Progenitor cell of endocrine pancreas (in vitro differentiated cells): Measurements from ENCODE around the gene WDR48. TPM values are rescaled to one million over a fixed set of nuclear protein-coding genes. Genes with fewer than 3 reads are reported as not detected.

Experiments used
- DNase-seq: peaks from one replicate; pipeline ENCODE4 v3.0.0; 2021; ENCODE audit warnings: low spot score; ENCODE audit not compliant: unreplicated experiment
- H3K27ac Mint-ChIP-seq: 2 replicates; pipeline ENCODE4 v1.8.0; 2021; ENCODE audit warnings: mild to moderate bottlenecking, moderate library complexity, mixed read lengths
- H3K27me3 Mint-ChIP-seq: 2 replicates; pipeline ENCODE4 v1.8.0; 2021; ENCODE audit warnings: mixed read lengths
- H3K36me3 Mint-ChIP-seq: 2 replicates; pipeline ENCODE4 v1.8.0; 2022; ENCODE audit warnings: mixed read lengths; ENCODE audit not compliant: insufficient read depth
- H3K4me1 Mint-ChIP-seq: 2 replicates; pipeline ENCODE4 v1.8.0; 2021; ENCODE audit warnings: low read depth, mixed read lengths
- H3K4me3 Mint-ChIP-seq: 2 replicates; pipeline ENCODE4 v1.8.0; 2021; ENCODE audit warnings: low read depth, mild to moderate bottlenecking, moderate library complexity, mixed read lengths
- H3K9me3 Mint-ChIP-seq: 2 replicates; pipeline ENCODE4 v1.8.0; 2021; ENCODE audit warnings: low read depth, mixed read lengths
- total RNA-seq: library from RNA; stranded (reverse); gene quantifications from 2 replicates; pipeline ENCODE4 v1.2.1, GENCODE V29; 2021
- TF ChIP-seq, protein P1 (sequence below): fragments of 200-600 bp; sonication (generic); IDR thresholded peaks from one replicate; pipeline ENCODE4 v1.5.0; 2021; ENCODE audit warnings: antibody characterized with exemption, mild to moderate bottlenecking; ENCODE audit not compliant: unreplicated experiment

The WDR48 gene
- total RNA-seq, 1 donor from 2014 or later = 78.3 TPM

DNA sequence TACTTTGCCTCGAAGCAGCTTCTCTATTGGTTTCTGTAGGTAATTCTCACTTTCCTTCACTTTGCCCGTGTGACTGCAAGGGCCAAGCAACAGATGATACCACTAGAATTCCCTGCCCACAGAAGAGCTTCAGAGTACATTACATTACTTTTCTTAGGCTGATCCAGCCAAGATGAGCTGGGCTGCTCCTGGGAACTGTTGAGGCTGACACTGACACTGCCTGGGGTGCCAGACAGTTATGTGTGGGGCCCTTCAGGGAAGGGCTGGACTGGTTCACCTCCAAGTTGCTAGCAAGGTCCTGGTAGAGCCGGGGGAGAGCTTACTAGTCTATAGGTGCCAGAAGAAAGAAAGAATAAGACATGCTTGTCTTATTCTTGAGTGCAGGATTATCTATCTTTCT lies 36.6 kb downstream of the WDR48 start:
- Mint-ChIP-seq H3K4me1 (no peaks in the 10 kb centered on the region), H3K4me3 (no peak overlapping the region), H3K27ac (no peak overlapping the region), H3K36me3 (peaks cover 24% of the 10 kb centered on the region), H3K27me3 (no peaks in the 10 kb centered on the region), H3K9me3 (no peaks in the 10 kb centered on the region)
- TF ChIP-seq, protein P1, sequence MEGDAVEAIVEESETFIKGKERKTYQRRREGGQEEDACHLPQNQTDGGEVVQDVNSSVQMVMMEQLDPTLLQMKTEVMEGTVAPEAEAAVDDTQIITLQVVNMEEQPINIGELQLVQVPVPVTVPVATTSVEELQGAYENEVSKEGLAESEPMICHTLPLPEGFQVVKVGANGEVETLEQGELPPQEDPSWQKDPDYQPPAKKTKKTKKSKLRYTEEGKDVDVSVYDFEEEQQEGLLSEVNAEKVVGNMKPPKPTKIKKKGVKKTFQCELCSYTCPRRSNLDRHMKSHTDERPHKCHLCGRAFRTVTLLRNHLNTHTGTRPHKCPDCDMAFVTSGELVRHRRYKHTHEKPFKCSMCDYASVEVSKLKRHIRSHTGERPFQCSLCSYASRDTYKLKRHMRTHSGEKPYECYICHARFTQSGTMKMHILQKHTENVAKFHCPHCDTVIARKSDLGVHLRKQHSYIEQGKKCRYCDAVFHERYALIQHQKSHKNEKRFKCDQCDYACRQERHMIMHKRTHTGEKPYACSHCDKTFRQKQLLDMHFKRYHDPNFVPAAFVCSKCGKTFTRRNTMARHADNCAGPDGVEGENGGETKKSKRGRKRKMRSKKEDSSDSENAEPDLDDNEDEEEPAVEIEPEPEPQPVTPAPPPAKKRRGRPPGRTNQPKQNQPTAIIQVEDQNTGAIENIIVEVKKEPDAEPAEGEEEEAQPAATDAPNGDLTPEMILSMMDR = no peak
- DNase-seq = no peak

DNA sequence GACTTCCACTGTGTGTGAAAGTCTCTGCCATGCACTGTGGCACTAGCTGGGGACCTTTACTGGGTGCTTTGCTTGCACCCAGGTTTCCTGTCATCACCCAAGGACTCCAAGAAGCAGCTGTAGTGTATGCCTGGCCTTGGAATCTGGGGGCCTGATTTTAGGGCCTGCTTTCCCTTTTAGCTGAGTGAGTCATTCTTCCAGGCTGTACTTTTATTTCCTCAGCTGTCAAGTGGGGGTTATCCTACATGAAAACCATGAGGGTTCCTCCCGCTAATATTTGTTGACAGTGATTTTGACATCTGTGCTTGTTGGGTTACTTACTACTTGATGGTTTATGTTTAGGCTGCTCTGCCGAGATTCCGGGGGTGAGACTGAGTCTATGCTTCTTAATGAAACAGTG lies 37.1 kb downstream of the WDR48 start:
- Mint-ChIP-seq H3K4me3 (no peak overlapping the region), H3K27me3 (no peaks in the 10 kb centered on the region), H3K36me3 (peaks cover 24% of the 10 kb centered on the region), H3K4me1 (no peaks in the 10 kb centered on the region), H3K27ac (no peak overlapping the region), H3K9me3 (no peaks in the 10 kb centered on the region)
- TF ChIP-seq, protein P1 = no peak
- no peak for DNase-seq

DNA sequence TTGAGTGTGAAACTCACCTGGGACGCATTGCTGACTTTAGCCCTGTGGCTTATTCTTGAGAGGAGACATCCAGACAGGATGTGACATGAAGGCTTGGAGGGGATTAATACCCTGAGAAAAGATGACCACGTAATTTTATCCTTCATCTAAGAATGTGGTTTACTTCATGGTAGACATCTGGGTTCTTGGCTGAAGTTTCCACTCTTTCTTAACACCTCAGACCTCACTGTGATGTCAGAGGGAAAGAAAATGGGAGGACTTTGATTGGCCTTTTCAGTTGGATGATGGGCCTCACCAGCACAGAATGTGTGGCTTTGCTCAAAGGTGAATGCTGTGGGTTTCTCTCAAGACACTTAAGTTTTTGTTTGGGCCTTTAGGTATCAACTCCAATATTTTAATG lies 39.1 kb downstream of the WDR48 start:
- H3K27ac Mint-ChIP-seq = no peak overlapping the region
- H3K36me3 Mint-ChIP-seq = peaks cover 31% of the 10 kb centered on the region
- DNase-seq = no peak
- TF ChIP-seq, protein P1 = no peak
- no peak overlapping the region for H3K4me3 Mint-ChIP-seq
- no peaks in the 10 kb centered on the region for H3K9me3 Mint-ChIP-seq
- H3K27me3 Mint-ChIP-seq = no peaks in the 10 kb centered on the region
- no peaks in the 10 kb centered on the region for H3K4me1 Mint-ChIP-seq

DNA sequence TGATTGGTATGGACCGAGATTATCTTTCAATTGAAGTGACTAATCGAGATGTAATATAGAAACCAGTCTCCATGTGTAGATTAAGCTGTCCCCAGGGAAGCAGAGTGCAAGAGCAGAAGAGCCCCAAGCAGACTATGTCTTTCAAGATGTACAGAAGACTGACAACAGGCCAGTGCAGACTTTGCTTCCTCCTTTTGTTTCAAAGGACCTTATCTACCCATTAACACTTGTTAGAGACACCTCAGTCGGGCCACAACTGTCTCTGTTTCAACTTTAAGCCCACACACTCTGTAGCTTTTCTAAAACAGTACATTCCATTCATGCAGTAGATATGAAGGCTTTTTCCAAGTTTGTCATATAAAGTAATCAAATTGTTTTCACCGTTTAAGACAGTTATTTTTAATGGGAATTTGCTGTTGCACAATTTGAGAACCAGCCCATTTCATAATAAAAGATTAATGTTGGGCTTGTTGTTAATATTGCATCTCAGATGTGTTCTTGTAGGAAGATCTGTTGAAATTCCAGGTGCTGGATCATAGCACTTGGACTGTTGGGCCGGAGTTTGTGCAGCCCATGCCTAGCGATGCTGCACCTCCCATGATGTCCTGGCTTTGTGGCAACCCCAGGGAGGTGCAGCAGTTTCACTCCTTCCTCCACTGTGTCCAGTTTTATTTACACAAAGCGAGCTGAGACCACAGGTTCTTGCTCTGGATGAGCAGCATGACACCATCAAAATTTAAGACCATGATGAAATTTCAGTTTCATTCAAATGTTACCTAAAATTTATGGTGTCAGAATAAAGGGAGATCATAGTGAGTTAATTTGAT lies 43.2 kb downstream of the WDR48 start:
- no peak for DNase-seq
- no peaks in the 10 kb centered on the region for H3K27me3 Mint-ChIP-seq
- H3K9me3 Mint-ChIP-seq = no peaks in the 10 kb centered on the region
- peaks cover 4% of the 10 kb centered on the region for H3K4me1 Mint-ChIP-seq
- no peak overlapping the region for H3K4me3 Mint-ChIP-seq
- H3K27ac Mint-ChIP-seq = no peak overlapping the region
- H3K36me3 Mint-ChIP-seq = peaks cover 25% of the 10 kb centered on the region
- TF ChIP-seq, protein P1 = no peak

DNA sequence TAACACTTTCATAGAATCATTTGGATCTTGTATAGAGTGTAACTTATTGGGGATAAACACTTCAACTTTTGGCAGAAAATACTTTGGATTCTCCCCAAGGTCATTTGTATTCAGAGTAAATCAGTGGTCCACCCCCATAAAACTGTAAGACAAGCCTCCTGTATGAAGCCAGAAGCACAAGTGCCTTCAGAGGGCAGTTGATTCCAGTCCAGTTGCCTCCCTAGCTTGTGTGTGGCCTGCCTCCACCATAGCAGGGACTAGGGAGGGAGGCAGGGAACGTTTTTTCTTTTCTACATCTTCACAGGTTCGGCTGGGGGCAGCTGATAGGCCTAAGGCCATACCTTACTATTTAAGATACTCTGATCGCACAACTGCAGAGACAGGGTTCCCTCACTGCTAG lies 44.0 kb downstream of the WDR48 start:
- H3K4me1 Mint-ChIP-seq = peaks cover 4% of the 10 kb centered on the region
- TF ChIP-seq, protein P1 = no peak

More for the DNA sequence above, 44.0 kb downstream of the WDR48 start:
- Mint-ChIP-seq H3K27ac (no peak overlapping the region), H3K36me3 (peaks cover 24% of the 10 kb centered on the region), H3K9me3 (no peaks in the 10 kb centered on the region), H3K27me3 (no peaks in the 10 kb centered on the region), H3K4me3 (no peak overlapping the region)
- no peak for DNase-seq
